HG02623 (cell line): Measurements from ENCODE around the gene NT5DC3.

ENCODE experiments used
- ATAC-seq: cut with Tn5 transposase; IDR thresholded peaks from one replicate; pipeline ENCODE4 v1.9.1; 2021; ENCODE audit warnings: moderate library complexity; ENCODE audit not compliant: unreplicated experiment

NT5DC3 gene

GRCh38 chr12:103840876-103841689, at the start of gene NT5DC3:
TSS of gene NT5DC3 (minus strand) at chr12:103841234. CDS start at chr12:103841156, 78 bp downstream.
- peak; percentile 82 for ATAC-seq

DNA sequence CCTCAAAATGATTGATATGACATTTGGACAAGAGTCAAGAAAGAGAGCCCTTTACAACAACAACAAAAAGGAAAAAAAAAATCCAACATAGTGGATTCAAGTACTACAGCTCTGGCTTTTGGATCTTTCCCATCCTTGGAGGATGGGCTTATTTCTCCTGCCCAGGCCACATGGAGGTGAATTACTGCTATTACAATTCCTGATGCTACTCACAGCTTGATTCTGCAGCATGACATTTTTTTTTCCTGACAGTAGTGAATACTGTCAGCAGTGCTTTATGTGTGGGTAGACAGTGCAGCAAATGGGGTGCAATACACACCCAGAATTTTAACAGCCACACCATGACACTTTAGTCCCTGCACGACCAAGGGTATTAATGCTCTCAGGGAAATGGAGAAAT, 46.7 kb upstream of the NT5DC3 start:
- no peak for ATAC-seq

DNA sequence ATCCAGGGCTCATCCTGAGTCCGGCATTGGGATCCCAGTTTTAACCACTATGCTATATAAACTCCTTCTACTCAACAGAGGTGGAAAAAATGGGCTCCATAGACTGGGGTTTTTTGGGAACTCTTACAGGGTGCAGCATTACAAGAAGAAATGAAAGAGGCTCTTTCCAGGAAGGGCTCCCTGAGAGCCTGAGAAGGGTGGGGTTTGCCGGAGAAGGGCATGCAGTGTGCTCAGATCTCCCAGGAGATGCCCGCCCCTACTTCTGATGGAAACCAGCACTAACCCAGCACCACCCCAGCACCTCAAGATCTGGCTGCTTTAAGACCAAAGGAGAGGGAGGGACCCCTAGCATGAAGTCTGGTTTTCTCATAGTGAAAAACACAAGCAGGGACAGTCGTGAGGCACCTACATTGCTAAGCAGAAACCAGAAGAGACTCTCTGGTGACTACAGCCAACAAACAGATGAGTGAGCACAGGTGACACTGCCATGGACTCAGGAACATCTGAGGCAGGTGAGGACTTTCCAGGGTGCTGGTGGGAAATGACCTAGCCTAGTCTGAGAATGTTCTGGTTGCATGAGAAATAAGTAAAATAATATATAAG, 45.3 kb upstream of the NT5DC3 start:
- no peak for ATAC-seq

GRCh38 chr12:103884316-103884715, 43.3 kb upstream of the NT5DC3 start:
- ATAC-seq = no peak

DNA sequence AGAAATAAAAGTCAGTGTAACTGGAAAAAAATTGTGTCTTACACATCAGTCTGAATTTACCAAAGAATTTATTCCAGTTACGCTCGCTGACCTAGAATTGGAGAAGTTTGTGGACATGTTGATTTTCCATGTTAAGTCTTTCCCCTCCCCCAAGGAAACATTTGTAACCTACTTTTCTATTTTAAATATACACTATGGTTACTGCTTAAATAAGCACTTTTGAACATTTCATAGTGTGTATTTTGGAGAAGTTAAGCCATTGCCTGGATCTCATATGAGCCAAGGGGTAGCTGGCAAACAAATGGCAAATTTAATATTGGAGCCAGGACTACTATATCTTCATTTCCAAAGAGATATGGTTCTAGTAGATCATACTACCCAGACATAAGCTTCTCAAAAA, 42.9 kb upstream of the NT5DC3 start:
- no peak for ATAC-seq

DNA sequence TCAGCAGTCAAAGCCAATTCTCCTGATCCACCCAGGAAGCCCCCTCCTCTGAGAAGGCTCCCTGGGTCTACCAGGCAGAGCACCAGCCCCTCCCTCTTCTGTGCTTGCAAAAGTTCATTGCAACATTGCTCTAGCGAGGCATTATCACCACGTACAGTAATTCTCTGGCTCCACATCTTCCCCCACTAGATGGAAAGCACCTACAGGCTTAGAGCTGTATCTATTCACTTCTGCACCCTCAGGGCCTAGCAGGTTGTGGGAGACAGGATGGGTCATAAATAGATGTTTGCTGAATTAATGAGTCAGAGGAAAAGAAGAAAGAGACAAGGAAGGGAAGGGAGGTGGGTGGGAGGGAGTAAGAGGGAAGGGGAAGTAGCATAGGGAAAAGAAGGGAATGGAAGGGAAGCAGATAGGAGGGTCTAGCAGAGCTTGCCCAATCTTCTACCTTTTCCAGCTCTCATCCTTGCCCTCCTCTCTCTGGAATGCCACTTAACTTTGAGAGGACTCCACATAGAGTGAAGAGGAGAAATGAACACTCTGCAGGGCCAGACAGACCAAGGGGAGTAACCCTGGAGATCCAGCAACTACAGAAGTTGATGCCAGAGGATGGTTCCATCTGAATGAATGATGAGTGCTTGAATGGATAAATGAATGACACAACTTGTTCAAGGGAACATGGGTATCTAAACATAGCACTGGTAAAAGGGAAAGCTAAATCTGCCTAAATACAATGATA, 42.0 kb upstream of the NT5DC3 start:
- ATAC-seq = no peak

DNA sequence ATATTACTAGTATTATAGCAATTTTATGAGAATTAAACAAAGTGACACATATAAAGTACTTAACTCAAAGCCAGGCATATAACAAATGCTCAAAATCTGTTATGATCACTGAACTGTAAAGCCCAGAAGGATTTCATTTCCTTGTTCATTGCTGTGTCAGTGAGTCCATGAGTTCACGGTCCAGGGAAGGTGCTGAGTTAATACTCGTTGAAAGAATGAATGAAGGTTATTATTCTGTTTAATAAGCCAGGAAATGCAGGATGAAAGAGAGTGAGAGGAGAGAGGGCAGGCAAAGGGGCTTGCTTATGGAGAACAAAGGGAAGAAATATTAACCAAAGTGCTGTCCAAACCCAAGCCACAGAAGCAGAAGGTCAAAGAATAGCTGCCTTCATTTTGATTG, 40.2 kb upstream of the NT5DC3 start:
- ATAC-seq = no peak

DNA sequence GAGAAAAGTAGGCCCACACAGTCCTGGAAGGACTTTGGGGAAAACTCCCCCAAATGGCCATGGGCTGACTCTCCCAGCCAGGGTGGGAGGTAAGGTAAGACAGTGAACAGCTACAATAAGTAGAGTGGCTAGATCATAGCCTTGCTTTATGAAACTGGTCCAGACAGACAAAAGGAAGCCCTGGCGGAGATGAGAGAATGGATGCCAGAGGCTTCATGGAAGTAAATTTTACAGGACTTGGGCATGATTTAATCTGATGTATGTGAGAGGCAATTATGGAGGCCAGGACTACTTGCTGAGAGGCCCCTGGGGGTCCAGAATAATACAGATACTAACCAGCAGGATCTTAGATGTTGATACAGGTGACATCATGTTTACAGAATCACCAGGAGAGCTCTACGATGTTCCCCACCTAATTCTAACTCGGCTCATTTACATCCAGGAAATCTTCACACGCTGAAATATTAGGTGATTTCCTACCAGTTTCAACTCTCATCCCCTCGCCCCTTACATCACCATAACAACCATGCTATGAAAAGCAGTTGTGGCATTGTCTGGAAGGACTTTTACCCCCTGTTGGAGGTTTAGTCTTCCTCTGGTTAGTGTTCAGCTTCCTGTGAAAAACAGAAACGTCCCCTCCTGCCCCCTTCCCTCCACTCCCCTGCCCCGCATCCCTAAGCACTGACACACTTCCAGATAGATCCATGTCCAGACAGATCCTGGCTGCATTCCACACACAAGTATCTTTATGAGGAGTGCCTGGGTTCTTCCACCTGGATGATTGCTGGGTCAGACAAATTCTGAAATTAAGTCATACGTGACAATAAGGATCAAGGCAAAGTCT, 39.5 kb upstream of the NT5DC3 start:
- no peak for ATAC-seq

- no peak for ATAC-seq
Measured at GRCh38 chr12:103879878-103880277, 38.8 kb upstream of the NT5DC3 start.

- ATAC-seq = no peak
Measured at GRCh38 chr12:103879048-103879692, 38.1 kb upstream of the NT5DC3 start.

DNA sequence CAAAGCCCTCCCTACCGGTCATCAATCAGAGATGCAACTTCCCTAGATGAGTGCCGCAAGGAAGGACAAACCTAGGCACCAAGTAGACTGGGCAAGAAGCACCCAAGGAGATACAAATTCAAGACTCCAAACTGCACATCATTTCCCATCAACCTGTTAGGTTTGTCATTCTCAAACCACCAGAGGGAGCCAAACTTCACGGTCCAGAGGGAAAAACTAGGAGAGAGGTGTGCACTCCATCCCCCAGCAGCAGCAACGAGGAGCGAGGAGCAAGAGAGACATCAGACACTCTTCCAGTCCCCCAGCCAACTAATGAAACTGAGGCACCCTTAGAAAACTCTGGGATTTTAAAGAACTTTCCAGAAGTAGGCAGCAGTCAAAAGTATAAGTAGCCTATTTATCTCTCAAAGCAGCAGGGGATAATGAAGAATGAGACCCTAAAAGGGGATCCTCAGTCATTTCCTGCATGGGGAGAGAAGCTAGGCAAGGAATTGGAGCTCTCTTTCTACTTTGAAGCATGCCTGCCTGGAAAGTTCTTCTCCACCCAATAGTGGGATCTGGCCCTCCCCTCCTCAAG, 37.0 kb upstream of the NT5DC3 start:
- ATAC-seq = no peak

DNA sequence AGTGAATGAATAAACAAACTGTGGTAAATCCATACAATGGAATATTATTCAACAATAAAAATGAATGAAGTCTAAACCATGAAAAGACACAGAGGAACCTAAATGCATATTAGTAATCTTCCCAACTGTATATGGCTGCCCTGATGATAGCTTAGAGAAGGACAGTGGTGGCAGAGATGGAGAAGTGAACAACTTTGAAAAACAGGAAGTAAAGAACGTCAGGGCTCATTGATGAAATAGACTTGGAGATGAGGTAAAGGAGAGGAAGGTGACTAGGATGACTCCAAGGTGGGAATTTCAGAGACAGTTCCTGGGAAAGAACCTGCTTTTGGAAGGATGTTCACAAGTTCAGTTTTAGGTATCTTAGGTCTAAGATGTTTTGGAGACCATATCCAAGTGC, 36.3 kb upstream of the NT5DC3 start:
- ATAC-seq = no peak

DNA sequence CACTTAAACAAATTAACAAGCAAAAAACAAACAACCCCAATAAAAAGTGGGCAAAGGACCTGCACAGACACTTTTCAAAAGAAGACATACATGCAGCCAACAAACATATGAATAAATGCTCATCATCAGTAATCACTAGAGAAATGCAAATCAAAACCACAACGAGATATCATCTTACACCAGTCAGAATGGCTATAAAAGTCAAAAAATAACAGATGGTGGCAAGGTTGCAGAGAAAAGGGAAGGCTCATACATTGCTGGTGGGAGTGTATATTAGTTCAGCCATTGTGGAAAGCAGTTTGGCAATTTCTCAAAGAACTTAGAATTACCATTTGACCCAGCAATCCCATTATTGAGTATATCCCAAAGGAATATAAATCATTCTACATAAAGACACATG, 34.6 kb upstream of the NT5DC3 start:
- no peak for ATAC-seq

GRCh38 chr12:103868215-103868614, 27.2 kb upstream of the NT5DC3 start:
- ATAC-seq = no peak

DNA sequence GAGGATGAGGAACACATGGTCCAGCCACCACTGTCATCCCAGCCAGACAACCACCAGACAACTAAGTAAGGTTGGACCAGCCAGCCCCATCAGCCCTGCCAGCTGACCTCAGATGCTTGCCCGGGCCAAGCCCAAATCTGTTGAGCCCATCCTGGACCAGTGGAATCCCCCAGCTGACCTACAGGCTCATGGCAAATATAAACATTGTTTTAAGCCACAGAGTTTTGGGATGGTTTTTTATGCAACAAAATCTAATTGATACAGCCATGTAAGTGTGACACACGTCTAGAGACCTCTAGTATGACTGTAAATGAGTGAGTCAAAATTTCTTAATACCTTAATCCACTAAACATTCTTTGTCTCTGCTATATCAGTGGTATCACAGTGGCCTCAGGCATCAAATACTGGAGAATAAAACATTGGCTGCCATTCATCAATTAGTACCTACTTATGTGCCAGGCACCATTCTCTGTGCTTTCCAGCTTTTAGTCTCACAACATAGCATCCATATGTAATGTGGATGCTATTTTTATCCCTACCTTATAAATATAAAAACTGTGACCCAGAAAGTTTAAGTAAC, 24.2 kb upstream of the NT5DC3 start:
- no peak for ATAC-seq

DNA sequence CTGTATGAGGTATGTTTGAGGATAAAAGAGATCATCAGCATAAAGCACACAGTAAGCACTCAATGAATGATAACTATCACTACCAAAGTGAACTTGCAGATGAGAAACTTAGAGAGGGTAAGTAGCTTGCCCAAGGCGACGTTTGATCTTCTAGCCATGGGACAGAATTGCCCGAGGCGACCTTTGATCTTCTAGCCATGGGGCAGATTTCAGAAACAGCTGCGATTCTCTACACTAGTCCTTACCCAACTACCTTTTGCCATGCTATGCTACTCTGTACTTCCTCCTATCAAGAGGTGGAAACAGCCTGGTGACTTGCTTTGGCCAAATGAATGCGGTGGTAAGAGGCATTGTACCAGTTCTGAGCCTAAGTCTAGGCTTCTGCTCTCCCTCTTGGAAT, 23.7 kb upstream of the NT5DC3 start:
- no peak for ATAC-seq

DNA sequence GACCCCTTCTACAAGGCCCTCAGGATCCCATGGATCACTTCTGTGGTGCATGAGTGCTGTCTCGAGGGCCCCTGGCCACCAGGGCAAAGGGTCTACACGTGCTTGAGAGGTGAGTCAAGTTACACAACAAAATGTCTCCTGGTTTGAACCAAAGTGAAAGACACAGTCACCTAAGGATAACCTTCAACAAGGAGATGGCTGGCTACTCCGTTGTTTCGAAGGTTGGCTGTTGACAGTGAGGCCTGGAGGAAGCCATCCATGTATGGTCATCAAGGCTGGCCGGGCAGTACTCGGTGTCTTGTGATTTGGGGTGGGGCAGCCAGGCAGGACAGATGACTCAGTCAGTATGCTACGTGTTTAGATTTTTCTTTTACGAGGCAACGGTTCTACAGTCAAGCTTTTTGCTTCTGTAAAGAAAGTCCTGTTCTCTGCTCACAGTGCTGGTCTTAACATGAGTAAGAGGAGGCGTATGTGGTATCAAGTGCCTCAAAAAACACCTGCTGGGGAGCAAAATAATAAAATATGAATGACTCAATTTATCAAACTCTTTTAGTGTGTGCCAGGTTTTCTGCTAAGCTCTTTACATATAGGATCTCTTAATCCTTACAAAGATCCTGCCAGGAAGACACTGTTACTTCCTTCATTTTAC, 18.0 kb upstream of the NT5DC3 start:
- ATAC-seq = no peak

- no peak for ATAC-seq
Measured at GRCh38 chr12:103858335-103858734, 17.3 kb upstream of the NT5DC3 start.

DNA sequence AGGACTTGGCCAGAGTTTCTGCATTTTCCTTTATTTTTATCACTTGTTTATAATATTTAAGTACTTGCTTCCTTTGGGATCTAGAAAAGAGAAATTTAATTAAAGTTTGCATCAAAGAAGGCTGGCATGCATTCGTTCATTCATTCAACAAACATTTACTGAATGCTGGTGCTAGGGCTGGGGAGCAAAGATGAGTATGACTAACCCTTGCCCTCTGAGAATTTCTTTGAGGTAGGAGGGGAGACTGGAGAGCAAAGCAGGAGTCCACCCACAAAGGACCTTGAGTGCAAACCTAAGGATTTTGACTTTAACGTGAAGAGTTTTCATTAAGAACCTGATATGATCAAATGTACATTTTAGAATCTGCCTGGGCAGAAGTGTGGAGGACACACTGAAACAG, 16.1 kb upstream of the NT5DC3 start:
- ATAC-seq = no peak
